ENCODE results near the gene LGR6.

LGR6 gene

DNA sequence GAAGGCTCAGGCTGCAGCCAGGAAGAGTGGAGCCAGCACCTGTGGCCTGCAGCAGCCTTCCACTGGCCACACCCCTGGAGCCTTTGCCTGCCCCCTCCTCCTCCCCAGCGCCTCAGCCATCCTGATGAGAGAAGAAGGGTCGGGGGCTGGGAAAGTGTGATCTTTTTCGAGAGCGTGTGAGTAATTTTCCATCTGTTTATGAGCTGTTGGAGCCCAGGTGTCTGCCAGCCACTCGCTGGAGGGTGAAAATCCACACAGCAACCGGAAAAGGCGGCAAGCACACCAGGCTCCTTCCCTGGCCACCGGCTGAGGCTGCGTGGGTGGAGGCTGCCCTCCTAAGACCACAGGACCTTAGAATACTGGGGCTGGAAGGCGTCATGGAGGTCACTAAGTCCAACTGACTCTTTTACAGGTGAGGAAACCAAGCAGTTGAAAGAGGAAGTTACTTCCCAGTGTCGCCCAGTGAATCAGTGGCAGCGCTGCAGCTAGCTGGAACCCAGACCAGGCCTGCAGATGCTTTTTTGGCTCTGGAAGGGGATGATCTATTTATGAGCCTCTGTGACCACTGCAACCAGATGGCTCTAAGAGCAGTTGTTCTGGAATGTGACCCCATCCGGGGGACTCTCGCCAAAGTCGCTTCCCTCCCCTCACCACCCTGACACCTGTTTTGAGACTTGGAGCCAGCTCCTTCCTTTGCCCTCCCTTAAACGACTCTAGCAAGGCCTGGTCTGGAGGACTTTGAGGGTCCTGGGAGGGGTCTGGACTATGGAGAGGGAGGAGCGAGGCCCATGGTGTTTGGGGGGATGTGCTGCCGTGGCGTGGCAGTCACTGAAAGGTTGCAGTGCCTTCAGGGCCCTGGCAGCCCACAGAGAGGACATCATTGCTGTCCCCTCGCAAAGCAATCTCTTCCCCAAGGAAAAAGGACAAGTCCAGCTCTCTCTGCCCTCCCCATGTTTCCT lies 54.5 kb downstream of the LGR6 start:
- TF ChIP-seq CTCF (conservative IDR thresholded peaks at IDR 0.05; ENCODE audit: low read depth, low read length) = no peak
- DNase-seq (ENCODE audit: low read depth) = no peak
- H3K4me3 ChIP-seq (ENCODE audit: low read depth, low read length) = no peak overlapping the region

DNA sequence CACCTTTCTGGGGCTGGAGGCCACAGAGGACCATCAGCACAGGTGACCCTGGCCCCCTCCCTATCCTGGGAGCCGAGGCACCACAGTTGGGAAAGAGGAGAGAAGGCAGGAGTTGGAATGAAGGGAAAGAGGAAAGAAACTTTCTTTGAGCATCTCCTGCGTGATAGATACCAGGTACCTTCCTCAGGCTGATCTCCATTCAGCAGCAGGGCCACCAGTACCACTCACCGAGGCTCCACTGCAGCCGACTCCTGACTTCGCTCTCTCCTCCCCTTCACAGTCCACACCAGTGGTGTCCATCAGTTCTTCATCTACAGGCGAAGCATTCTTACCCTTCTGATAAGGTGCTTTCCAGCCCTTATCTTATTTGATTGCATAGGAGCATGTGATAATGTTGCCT lies 55.3 kb downstream of the LGR6 start:
- no peak for DNase-seq (ENCODE audit: low read depth)
- TF ChIP-seq CTCF (conservative IDR thresholded peaks at IDR 0.05; ENCODE audit: low read depth, low read length) = no peak
- no peak overlapping the region for H3K4me3 ChIP-seq (ENCODE audit: low read depth, low read length)

DNA sequence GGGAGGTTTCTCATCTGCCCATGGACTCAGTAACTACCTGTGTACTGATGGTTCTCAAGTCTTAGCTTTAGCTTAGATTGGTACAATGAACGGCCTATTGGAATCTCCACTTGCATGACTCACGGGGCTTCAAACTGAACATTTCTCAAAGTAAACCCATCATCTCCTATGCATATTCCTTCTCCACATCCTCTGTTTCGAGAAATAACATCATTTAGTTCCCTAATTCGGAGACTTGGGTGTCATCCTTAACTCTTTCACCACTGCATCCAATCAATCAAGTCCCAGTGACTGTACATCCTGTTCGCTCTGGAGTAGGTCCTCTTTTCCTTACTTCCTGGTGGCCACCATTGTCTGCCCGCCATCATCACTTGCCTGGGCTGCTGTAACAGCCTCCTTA lies 55.8 kb downstream of the LGR6 start:
- DNase-seq (ENCODE audit: low read depth) = no peak
- no peak for TF ChIP-seq CTCF (conservative IDR thresholded peaks at IDR 0.05; ENCODE audit: low read depth, low read length)
- no peak overlapping the region for H3K4me3 ChIP-seq (ENCODE audit: low read depth, low read length)

DNA sequence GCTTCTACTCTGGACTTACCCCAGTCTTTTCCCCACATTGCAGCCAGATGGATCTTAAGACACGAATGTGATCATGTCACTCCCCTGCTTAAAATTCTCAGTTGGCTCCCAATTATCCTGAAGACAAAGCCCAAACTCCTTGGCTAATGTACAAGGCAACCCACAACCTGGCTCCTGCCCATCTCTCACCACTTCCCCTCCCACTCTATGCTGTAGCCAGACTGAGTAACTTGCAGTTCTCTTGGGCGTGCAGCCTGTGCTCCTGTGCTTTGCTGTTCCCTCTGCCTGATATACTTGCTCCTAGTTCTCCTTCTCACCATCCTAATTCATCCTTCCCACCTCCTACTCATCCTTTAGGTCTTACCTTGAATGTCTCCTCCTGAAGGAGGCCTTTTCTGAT lies 56.2 kb downstream of the LGR6 start:
- TF ChIP-seq CTCF (conservative IDR thresholded peaks at IDR 0.05; ENCODE audit: low read depth, low read length) = no peak
- no peak for DNase-seq (ENCODE audit: low read depth)
- no peak overlapping the region for H3K4me3 ChIP-seq (ENCODE audit: low read depth, low read length)

GRCh38 chr1:202250982-202251381 lies 57.4 kb downstream of the LGR6 start:
- no peak overlapping the region for H3K4me3 ChIP-seq (ENCODE audit: low read depth, low read length)
- DNase-seq (ENCODE audit: low read depth) = no peak
- no peak for TF ChIP-seq CTCF (conservative IDR thresholded peaks at IDR 0.05; ENCODE audit: low read depth, low read length)

- no peak for DNase-seq (ENCODE audit: low read depth)
- no peak for TF ChIP-seq CTCF (conservative IDR thresholded peaks at IDR 0.05; ENCODE audit: low read depth, low read length)
These were observed 58.0 kb downstream of the LGR6 start for GRCh38 chr1:202251424-202252256.

More at GRCh38 chr1:202251424-202252256, 58.0 kb downstream of the LGR6 start:
- no peak overlapping the region for H3K4me3 ChIP-seq (ENCODE audit: low read depth, low read length)

Measured in choroid plexus epithelial cell (primary cell).